K562 (cell line): Measurements from ENCODE around the gene OR51V1. TPM values are rescaled to one million over a fixed set of nuclear protein-coding genes. Genes with fewer than 3 reads are reported as not detected.

Source experiments
- ATAC-seq: fragments of 200-7000 bp; cut with Tn5 transposase; 3 replicates; pipeline ENCODE4 v1.9.1; 2020; ENCODE audit warnings: moderate library complexity
- BruUV-seq: library from RNA; stranded (reverse); fragments of 400-500 nt; replicated peaks from 2 replicates; lab custom pipeline; 2021; lab: Mats Ljungman, UMichigan
- CTCF ChIA-PET: fragments of 300-600 bp; formaldehyde crosslinking; extraction: SDS; loops from one replicate; lab custom pipeline; 2021; ENCODE audit warnings: low intra/inter-chr PET ratio; lab: Yijun Ruan, JAX
- POLR2A ChIA-PET: fragments of 300-600, 350-650 bp; sonication (Branson Sonifier 250); formaldehyde crosslinking; extraction: SDS; loops from one replicate; lab custom pipeline; 2021; ENCODE audit warnings: antibody characterized with exemption, inconsistent platforms; lab: Yijun Ruan, JAX
- DNase-seq, 4 experiments: peaks; one replicate each; pipeline versions ENCODE4 v3.0.0 to v3.0.0-alpha.2; 2011 to 2018; ENCODE audit warnings: low spot score in 3 of 4, mixed read lengths in 3 of 4; ENCODE audit errors: extremely low read depth in 1 of 4
- FAIRE-seq: peaks from 2 replicates; lab custom pipeline; 2011; peaks lifted over from hg19 to GRCh38; lab: Jason Lieb, UNC
- H2AFZ ChIP-seq: 2 replicates; pipeline ENCODE4 v1.6.0; 2011; ENCODE audit warnings: low read depth, low read length, control low read depth, inconsistent platforms
- H3K27ac ChIP-seq: fragments of 200-600 bp; 3 replicates; pipeline ENCODE4 v1.8.0; 2011; ENCODE audit warnings: low read depth, mild to moderate bottlenecking, control low read depth, inconsistent platforms, low read length, moderate library complexity, mixed read lengths; ENCODE audit errors: extremely low read depth
- H3K27me3 ChIP-seq, 2 experiments: fragments of 300-600 bp in 1 of 2; 2 replicates in 1 of 2; 3 replicates in 1 of 2; pipeline versions ENCODE4 v1.6.0 to v1.8.0; 2011; ENCODE audit warnings: inconsistent platforms in 2 of 2, low read length in 2 of 2, mild to moderate bottlenecking in 1 of 2, mixed read lengths in 1 of 2, moderate library complexity in 1 of 2; ENCODE audit not compliant: control insufficient read depth in 2 of 2, insufficient read depth in 2 of 2
- H3K36me3 ChIP-seq: fragments of 300-600 bp; 3 replicates; pipeline ENCODE4 v1.8.0; 2011; ENCODE audit warnings: mild to moderate bottlenecking, low read length, inconsistent platforms; ENCODE audit not compliant: control insufficient read depth, insufficient read depth
- H3K4me1 ChIP-seq, 2 experiments: fragments of 200-600 bp in 1 of 2; replicated peaks in 1 of 2; 2 replicates in 1 of 2; 3 replicates in 1 of 2; pipeline versions ENCODE4 v1.5.1 to v1.8.0; 2011; ENCODE audit warnings: inconsistent platforms in 2 of 2, low read length in 2 of 2, mild to moderate bottlenecking in 1 of 2, mixed read lengths in 1 of 2, moderate library complexity in 1 of 2; ENCODE audit not compliant: control insufficient read depth in 2 of 2, insufficient read depth in 2 of 2
- H3K4me2 ChIP-seq: 2 replicates; pipeline ENCODE4 v1.6.1; 2011; ENCODE audit warnings: low read length, control low read depth, inconsistent platforms, mixed read lengths; ENCODE audit not compliant: insufficient read depth
- H3K4me3 ChIP-seq: fragments of 200-600 bp; sonication (generic), shearing (Covaris generic); 2 replicates; pipeline ENCODE4 v1.5.1; 2016; ENCODE audit warnings: control low read depth, inconsistent platforms
- H3K79me2 ChIP-seq: fragments of 200-600 bp; 3 replicates; pipeline ENCODE4 v1.8.0; 2011; ENCODE audit warnings: low read length, inconsistent platforms; ENCODE audit not compliant: control insufficient read depth, insufficient read depth
- H3K9ac ChIP-seq, 2 experiments: 2 replicates each; pipeline versions ENCODE4 v1.6.0 to v1.6.1; 2011; ENCODE audit warnings: low read depth in 2 of 2, low read length in 2 of 2, control low read depth in 1 of 2, inconsistent platforms in 1 of 2, mild to moderate bottlenecking in 1 of 2, mixed read lengths in 1 of 2; ENCODE audit not compliant: insufficient read depth in 1 of 2
- H3K9me1 ChIP-seq: one replicate; pipeline ENCODE4 v1.6.0; 2011; ENCODE audit warnings: inconsistent platforms, mild to moderate bottlenecking, low read length, moderate library complexity; ENCODE audit not compliant: control insufficient read depth, insufficient read depth
- H3K9me3 ChIP-seq: replicated peaks from 2 replicates; pipeline ENCODE4 v1.5.1; 2011; ENCODE audit warnings: low read depth, low read length, inconsistent platforms; ENCODE audit not compliant: control insufficient read depth, insufficient read depth
- H4K20me1 ChIP-seq: replicated peaks from 2 replicates; pipeline ENCODE4 v1.6.1; 2011; ENCODE audit warnings: low read length, inconsistent platforms, mixed read lengths; ENCODE audit not compliant: control insufficient read depth, insufficient read depth
- CGGBP1 ChIP-seq: fragments of 250-450 bp; sonication (Bioruptor Pico); IDR thresholded peaks from 2 replicates; pipeline ENCODE4 v1.9.0; 2021; ENCODE audit warnings: mild to moderate bottlenecking
- CTCFL ChIP-seq: IDR thresholded peaks from 2 replicates; pipeline ENCODE4 v1.6.1; 2011; ENCODE audit warnings: borderline replicate concordance, low read depth, mild to moderate bottlenecking, moderate library complexity, low read length; ENCODE audit not compliant: insufficient read depth, poor library complexity, severe bottlenecking
- DMBX1 ChIP-seq: fragments of 250-450 bp; sonication (Bioruptor Pico); IDR thresholded peaks from 2 replicates; pipeline ENCODE4 v1.8.0; 2022; ENCODE audit warnings: inconsistent platforms, mild to moderate bottlenecking, moderate library complexity, borderline replicate concordance
- ELF1 ChIP-seq: fragments of 200-800 bp; sonication (Bioruptor generic); IDR thresholded peaks from 2 replicates; pipeline ENCODE4 v1.6.1; 2016; ENCODE audit warnings: missing genetic modification characterization, missing compliant biosample characterization
- KLF10 ChIP-seq: fragments of 250-450 bp; sonication (Bioruptor Pico); IDR thresholded peaks from 2 replicates; pipeline ENCODE4 v1.6.1; 2021; ENCODE audit warnings: matching md5 sums
- L3MBTL2 ChIP-seq: fragments of 450-650 bp; IDR thresholded peaks from 2 replicates; pipeline ENCODE4 v1.6.1; 2016; ENCODE audit warnings: mild to moderate bottlenecking, moderate library complexity
- MEF2A ChIP-seq: IDR thresholded peaks from 2 replicates; pipeline ENCODE4 v1.6.1; 2011; ENCODE audit warnings: low read depth, mild to moderate bottlenecking, low read length, moderate library complexity; ENCODE audit not compliant: control insufficient read depth
- NCOA6 ChIP-seq: fragments of 450-650 bp; IDR thresholded peaks from 2 replicates; pipeline ENCODE4 v1.6.1; 2017; ENCODE audit warnings: mild to moderate bottlenecking
- NR2C2 ChIP-seq, 2 experiments: fragments of 200-800 bp in 1 of 2; sonication (Bioruptor generic) in 1 of 2; sonication (generic) in 1 of 2; formaldehyde crosslinking in 1 of 2; IDR thresholded peaks; 2 replicates each; pipeline versions ENCODE4 v1.6.1 to v1.8.0; 2016 to 2022; ENCODE audit warnings: mild to moderate bottlenecking in 1 of 2, missing compliant biosample characterization in 1 of 2, missing genetic modification characterization in 1 of 2, missing genetic modification reagents in 1 of 2
- POLR2A ChIP-seq: fragments of 450-650 bp; conservative IDR thresholded peaks from 2 replicates; pipeline ENCODE4 v1.6.1; 2016
- RUNX1 ChIP-seq: sonication (generic); IDR thresholded peaks from 2 replicates; pipeline ENCODE4 v1.6.1; 2016; ENCODE audit warnings: antibody characterized with exemption, low read depth
- SIN3A ChIP-seq, 2 experiments: fragments of 150-350 bp in 1 of 2; IDR thresholded peaks; 2 replicates each; pipeline ENCODE4 v1.6.1; 2011 to 2016; ENCODE audit warnings: borderline replicate concordance in 2 of 2, low read depth in 2 of 2, low read length in 2 of 2, mild to moderate bottlenecking in 2 of 2, moderate library complexity in 2 of 2; ENCODE audit not compliant: control insufficient read depth in 1 of 2
- SIN3B ChIP-seq: fragments of 450-650 bp; IDR thresholded peaks from 2 replicates; pipeline ENCODE4 v1.6.1; 2017; ENCODE audit warnings: low read depth, mild to moderate bottlenecking, moderate library complexity
- SIRT6 ChIP-seq: IDR thresholded peaks from one replicate; pipeline ENCODE4 v1.6.1; 2012; ENCODE audit warnings: low read depth, mild to moderate bottlenecking, control low read depth, inconsistent platforms, low read length, moderate library complexity
- SOX6 ChIP-seq: fragments of 450-650 bp; IDR thresholded peaks from 2 replicates; pipeline ENCODE4 v1.6.1; 2014; ENCODE audit warnings: mild to moderate bottlenecking
- THRA ChIP-seq: fragments of 450-650 bp; IDR thresholded peaks from 2 replicates; pipeline ENCODE4 v1.6.1; 2017; ENCODE audit warnings: mild to moderate bottlenecking, moderate library complexity
- WGBS: fragments of 100-300 bp; shearing (Covaris generic); methylation state at CpG from one replicate; pipeline ENCODE4 v1.1.6; 2016; ENCODE audit warnings: low coverage, mixed read lengths; ENCODE audit not compliant: insufficient coverage; ENCODE audit errors: missing lambda C conversion rate; 5-methylcytosine and 5-hydroxymethylcytosine counted together
- in situ Hi-C: fragments of 300-500 bp; cut with MboI; formaldehyde crosslinking; loops from 4 replicates; pipeline ENCODE4 v1.15.0; 2018; ENCODE audit warnings: inconsistent platforms, mixed read lengths
- intact Hi-C: fragments of 100-400 bp; cut with micrococcal nuclease; formaldehyde crosslinking; loops from 2 replicates; pipeline ENCODE4 v1.14.2; 2022
- polyA plus RNA-seq, 8 experiments: library from polyadenylated mRNA; depleted of rRNA in 4 of 8; stranded (reverse) in 5 of 8; unstranded in 3 of 8; fragments of >200 nt; fragmentation: Nextera tagmentation in 2 of 8; fragmentation: Illumina TruSeq in 1 of 8; extraction: Ambion mirVana in 2 of 8; extraction: Trizol in 1 of 8; gene quantifications; 2 replicates each; pipeline versions ENCODE4 v1.2.1 to v1.2.3, GENCODE V29; 2011 to 2014; ENCODE audit warnings: inconsistent platforms in 1 of 8, missing spikeins in 1 of 8
- total RNA-seq, 7 experiments: library from RNA; depleted of rRNA in 6 of 7; stranded (reverse); fragments of >200 nt in 6 of 7; fragmentation: Illumina TruSeq in 2 of 7; extraction: Trizol in 2 of 7; gene quantifications; 2 replicates each; pipeline versions ENCODE4 v1.2.1 to v1.2.3, GENCODE V29; 2011 to 2021; ENCODE audit warnings: low replicate concordance in 1 of 7

Gene OR51V1
- total and polyA plus RNA-seq, 9 of the 15 experiments (the other 6 are each of a cell fraction or from before 2014, with no cell fraction given), result not detected

- H2AFZ ChIP-seq, result peak overlapping the region; percentile 48; the same call in 1 of the 2 replicates
- H3K9me1 ChIP-seq, result no peaks in the 10 kb centered on the region
- ChIA-PET CTCF (interaction anchor here (1.0 kb wide), 1 partner anchor 48 kb away, joined by 3 read pairs; no protein-coding TSS in a partner anchor), POLR2A (interaction anchor here (0.7 to 1.6 kb wide), 7 partner anchors 10 to 224 kb away, joined by 3 to 10 read pairs (median 3); partner anchors contain the start of gene HBD)
- ATAC-seq (peak; percentile 61), DNase-seq (peak in 2 of 4 experiments; percentile 59 to 88), FAIRE-seq (peak; percentile 77)
- H3K9me3 ChIP-seq, result no peaks in the 10 kb centered on the region
- H3K27me3 ChIP-seq, result no peaks in the 10 kb centered on the region
- peaks cover 85% of the 10 kb centered on the region for H3K79me2 ChIP-seq
- peak overlapping the region; percentile 80 for H3K27ac ChIP-seq
- WGBS, result 5% methylated on average over 7 of the region's 7 CpGs
- H3K36me3 ChIP-seq, result peaks cover 40% of the 10 kb centered on the region
- H4K20me1 ChIP-seq, result 0 out of 2 replicates have a peak, but pooled peaks cover 5% of the 10 kb centered on the region
- in situ Hi-C loops (loop anchor here (5.0 kb wide), 1 partner anchor 44 kb away; no protein-coding TSS in a partner anchor), intact Hi-C loops (loop anchor here (2.0 kb wide), 3 partner anchors 36 to 118 kb away; no protein-coding TSS in a partner anchor)
- H3K4me1 ChIP-seq, result peaks cover 8 to 36% of the 10 kb centered on the region in 2 experiments
- BruUV-seq, result no TSS peak
- H3K4me3 ChIP-seq, result peak overlapping the region; percentile 26
- peak overlapping the region; percentile 70 to 80; a peak in 3 of 4 replicates for H3K9ac ChIP-seq
- peak overlapping the region; percentile 88 for H3K4me2 ChIP-seq
- no peak for TF ChIP-seq MEF2A
- TF ChIP-seq CGGBP1 (CRISPR knock-in tag), result peak; percentile 51; the same call in 1 of the 2 replicates
- no peak for TF ChIP-seq SIN3B
- 0 out of 2 replicates have a peak, but pooled peaks have one; percentile 54 for TF ChIP-seq KLF10 (CRISPR knock-in tag)
- 0 out of 2 replicates have a peak, but pooled peaks have one; percentile 44 for TF ChIP-seq THRA
- peak; percentile 93 for TF ChIP-seq SIRT6
- 0 out of 2 replicates have a peak, but pooled peaks have one; percentile 30 for TF ChIP-seq ELF1 (tag)
- peak; percentile 27; the same call in 1 of the 2 replicates for TF ChIP-seq NCOA6
- 0 out of 2 replicates have a peak, but pooled peaks have one; percentile 24 for TF ChIP-seq RUNX1
- TF ChIP-seq CTCFL, result no peak
- peak in 1 of 2 experiments; percentile 19; a peak in 1 of 4 replicates for TF ChIP-seq SIN3A (IDR thresholded peaks at IDR 0.05; ENCODE audit: borderline replicate concordance in 2 of 2, control insufficient read depth in 1 of 2, low read depth in 2 of 2, low read length in 2 of 2)
- TF ChIP-seq L3MBTL2, result peak; percentile 88
- TF ChIP-seq NR2C2 (CRISPR knock-in tag; IDR thresholded peaks at IDR 0.05), result no peak
- peak; percentile 53; the same call in 1 of the 2 replicates for TF ChIP-seq NR2C2 (tag; IDR thresholded peaks at IDR 0.05)
- peak; percentile 93 for TF ChIP-seq POLR2A
- TF ChIP-seq SOX6, result 0 out of 2 replicates have a peak, but pooled peaks have one; percentile 23
- peak; percentile 56; the same call in 1 of the 2 replicates for TF ChIP-seq DMBX1 (CRISPR knock-in tag)
These were observed 42.7 kb upstream of the OR51V1 start for GRCh38 chr11:5242933-5243815.
